IPS DF 4.7 (cell line): ENCODE results near the gene SPNS2.

ENCODE experiments used
- DNase-seq: peaks from one replicate; pipeline ENCODE4 v3.0.0-alpha.2; 2013; ENCODE audit warnings: low spot score; ENCODE audit errors: extremely low read depth

The SPNS2 gene

DNA sequence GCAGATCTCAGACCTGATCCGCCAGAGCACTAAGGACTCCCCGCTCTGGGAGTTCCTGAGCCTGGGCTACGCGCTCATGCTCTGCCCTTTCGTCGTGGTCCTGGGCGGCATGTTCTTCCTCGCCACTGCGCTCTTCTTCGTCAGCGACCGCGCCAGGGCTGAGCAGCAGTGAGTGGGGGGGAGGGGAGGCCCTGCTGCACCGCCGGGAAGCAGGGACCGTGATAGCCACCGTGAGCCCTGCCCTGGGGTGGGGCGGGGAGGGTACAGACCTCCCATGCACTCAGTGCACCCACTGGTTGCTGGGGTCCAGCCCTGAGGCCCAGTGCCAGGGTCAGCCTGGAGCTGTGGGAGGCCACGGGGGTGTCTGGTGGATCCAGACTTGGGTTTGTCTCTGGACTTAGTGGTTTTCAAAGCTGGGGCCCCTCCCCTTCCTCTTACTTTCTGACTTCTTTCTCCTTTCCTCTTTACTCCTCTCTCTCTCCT, 37.6 kb downstream of the SPNS2 start:
- no peak for DNase-seq

DNA sequence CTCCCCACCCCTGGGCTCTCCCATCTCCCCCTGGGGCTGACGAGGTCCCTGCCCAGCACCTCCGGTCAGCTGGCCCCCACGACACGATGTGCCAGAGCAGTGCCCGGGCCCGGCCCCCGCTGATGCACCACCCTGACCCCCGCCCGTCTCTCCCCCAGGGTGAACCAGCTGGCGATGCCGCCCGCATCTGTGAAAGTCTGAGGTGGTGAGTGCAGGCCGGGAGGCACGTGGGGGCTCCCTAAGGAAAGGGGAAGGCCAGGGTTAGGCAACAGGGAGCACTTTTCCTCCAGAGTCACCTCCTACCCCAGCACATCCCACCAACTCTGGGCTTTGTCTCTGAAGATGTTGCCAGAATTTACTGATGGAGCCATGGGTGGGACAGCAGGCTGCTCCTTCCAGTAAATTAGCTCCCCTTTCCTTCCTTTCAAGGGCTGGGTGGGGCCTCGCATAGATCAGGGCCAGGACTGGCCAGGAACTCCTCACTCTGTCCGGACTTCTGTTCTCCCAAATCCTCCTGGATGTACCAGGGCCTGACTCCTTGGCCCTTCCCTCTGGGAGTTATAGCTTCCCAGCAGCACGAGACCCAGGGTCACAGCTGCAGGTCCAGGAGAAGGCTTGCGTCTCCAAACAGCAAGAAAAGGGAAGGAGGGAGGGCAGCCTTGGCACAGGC, 38.2 kb downstream of the SPNS2 start:
- DNase-seq = no peak

DNA sequence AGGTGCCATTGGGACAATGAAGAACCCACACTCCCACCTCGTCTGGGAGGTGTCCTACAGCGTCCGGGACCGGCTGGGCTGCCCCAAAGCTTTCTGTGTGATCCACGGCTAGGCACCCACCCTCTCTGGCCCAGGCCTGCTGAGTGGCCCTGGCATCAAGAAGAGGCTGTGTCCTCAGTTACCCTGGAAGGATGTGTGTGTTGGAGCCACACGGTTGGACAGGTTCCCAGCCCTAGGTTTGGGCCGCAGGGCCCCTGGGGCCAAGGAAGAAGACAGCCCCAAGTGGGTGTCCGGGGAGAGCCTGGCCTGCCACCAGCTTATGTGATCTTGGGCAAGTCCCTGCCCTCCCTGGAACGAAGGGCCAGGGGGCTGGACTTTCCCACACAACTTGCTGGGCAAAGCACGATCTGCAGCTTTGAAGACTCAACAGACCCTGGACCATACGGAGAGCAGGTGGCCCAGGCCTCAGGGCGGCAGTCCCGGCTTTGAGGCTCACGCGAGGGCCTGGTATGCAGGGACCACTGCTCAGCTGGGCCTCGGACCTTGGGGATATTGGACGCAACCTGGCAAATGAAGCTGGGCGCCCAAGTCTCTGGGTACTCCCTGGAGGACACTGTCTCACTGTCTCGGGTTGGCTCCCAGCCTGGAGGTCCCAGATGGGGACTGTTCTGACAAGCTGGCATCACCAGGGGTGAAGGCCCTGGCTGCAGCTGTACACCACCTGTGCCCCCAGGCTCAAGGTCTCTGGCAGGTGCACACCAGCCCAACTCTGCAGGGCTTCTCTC, 39.0 kb downstream of the SPNS2 start:
- DNase-seq = no peak

DNA sequence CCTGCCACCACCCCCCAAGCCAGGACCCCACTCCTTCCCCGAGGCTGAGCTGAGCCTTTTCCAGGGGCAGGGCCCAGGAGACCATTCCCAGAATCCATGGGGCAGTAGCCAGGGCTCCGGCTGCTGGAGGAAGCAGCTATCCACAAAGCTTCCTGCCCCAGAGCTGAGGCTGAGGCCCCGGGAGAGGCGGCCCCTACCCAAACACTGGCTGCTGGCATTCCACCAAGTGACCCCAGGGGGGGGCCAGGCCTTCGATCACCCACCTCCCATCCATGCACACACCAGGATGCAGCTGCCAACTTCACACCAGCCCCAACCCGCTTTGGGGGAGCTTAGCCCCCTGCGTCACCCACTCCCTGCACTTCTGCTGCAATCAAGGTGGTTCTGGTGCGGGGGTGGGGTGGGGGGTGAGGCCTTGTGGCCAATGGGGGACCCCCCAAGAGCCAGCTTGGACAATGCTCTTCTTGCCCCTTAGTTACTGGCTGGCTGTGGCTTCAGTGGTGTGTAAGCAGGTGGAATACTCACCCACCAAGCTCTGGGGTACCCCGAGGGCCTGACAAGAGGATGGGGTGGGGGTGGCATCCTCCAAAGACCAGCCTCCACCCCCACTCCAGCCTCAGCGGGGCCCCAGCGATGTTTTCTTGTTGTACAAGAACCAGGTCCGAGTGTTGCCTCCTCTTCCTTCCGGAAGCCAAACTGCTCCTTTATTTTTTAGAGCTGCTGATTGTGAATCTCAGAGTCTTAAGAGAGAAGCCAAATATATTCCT, 39.7 kb downstream of the SPNS2 start:
- no peak for DNase-seq

DNA sequence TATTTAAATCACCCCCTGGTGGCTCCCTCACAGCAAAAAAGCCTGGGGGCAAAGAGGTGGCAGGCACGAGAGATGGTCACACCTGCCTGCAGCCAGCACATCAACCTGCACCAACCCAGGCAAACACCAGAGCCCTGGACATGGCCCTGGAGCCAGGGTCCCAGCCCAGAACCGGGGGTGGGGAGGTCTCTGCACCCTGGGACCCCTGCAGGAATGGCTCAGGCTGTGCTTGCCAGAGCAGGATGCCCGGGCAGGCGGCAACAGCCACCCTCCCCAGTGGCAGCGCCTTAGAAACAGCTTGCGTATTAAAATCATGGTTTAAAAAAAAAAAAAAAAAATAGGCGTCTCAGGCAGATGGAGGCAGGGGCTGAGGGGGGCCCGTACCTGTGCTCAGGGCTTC, 40.3 kb downstream of the SPNS2 start:
- DNase-seq = no peak

DNA sequence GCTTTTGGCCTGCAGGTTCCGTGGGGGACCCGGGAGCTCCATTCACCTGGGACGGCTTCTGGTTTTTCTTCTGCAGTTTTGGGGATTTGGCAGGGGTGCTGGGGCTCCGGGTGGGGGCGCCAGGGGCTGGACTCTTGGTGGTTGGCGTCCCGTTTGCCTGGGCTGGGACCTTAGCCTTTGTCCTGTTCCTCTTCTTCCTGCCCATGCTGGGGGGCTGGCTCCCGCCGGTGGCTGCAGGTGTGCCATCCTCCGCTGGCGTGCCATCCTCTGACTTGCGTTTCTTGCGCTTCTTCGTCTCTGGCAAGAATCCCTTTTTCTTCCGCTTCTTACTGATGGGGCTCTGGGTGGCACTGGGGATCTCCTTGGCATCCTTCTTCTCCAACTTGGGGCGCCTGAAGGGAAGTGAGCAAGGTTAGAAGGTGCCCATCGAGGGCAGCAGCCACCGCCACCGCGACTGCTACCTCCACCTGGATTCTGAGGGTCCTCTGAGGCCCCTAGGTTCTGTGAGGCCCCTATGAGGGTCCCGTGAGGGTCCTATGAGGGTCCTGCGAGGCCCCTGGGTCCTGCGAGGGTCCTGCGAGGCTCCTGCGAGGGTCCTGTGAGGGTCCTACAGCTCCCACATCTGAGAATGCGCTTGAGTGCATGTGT, 41.0 kb downstream of the SPNS2 start:
- DNase-seq = no peak

DNA sequence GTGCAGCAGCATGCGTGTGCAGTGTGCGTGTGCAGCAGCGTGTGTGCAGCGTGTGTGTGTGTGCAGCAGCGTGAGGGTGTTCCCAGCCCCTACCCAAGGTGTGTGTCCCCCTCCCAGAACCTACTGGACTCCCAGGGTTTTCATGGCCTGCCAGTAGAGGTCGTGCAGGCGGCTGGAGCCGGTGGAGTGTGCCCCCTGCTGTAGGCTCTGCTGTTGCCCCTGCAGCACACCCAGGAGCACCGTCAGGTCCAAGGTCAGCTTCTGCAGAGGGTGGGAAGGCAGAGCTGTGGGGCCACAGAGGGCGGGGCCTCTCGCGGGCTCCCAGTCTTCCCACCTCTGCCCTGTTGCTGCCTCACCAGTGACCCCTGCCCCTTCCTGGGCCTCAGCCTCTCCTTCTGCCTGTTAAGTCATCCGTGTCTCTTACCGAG, 41.6 kb downstream of the SPNS2 start:
- DNase-seq = no peak

DNA sequence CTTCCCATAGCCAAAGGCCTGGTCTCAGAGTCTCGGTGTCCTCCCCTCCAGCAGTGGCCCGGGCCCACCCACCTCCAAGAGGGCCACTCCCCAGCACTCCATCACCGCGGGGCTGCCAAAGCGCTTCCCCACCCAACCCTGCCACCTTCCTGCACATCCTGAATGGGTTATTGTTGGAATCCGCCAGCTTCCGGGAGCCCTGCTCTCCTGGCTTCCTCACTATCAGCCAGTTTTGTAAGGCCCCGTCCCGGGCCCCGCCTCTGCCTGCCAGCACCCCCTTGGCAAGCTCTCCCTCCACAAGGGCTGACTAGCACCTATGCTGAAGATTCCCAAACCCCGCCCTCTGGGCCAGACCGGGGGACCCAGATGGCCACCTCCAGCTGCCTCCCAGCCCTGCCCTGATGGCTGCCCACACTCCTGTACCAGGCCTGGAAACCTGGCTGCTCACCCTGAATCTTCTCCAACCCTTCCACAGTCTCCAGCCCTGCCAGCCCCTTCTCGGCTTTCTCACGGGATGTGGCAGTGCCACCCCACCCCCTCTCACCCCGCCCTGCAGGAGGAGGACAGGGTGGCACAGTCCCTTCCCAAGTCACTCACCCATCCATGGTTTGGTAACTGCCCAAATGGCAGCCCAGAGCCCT, 42.1 kb downstream of the SPNS2 start:
- no peak for DNase-seq

DNA sequence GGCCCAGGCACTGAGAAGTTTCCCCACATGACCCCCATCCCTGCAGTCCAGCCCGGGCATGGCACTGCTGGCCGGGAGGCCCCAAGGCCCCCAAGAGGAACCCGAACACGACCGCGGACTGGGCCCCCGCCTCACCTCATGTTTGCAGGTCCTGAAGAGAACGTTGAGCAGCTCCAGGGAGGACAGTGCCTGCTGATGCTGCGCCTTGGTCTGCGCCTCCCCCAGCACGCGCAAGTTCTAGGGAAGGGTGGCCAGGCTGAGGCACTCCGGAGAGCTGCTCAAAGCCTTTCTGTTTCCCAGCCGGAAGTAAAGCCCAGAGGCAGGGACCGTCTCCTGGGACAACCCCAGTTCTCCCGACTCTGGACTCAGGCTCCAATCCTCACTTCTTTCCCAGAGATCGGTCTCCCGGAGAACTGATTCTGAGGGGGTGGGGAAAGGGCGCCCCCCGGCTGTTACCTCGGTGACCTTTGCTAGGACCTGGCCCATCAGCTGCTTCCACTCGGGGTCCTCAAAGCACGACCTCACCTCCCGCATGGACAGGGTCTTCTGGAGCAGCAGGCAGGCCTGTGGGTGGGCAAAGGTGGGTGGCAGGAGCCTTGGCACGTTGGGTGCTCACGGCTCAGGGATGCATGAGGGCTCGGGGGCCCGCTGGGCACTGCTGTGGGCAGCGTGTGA, 42.8 kb downstream of the SPNS2 start:
- DNase-seq = no peak

DNA sequence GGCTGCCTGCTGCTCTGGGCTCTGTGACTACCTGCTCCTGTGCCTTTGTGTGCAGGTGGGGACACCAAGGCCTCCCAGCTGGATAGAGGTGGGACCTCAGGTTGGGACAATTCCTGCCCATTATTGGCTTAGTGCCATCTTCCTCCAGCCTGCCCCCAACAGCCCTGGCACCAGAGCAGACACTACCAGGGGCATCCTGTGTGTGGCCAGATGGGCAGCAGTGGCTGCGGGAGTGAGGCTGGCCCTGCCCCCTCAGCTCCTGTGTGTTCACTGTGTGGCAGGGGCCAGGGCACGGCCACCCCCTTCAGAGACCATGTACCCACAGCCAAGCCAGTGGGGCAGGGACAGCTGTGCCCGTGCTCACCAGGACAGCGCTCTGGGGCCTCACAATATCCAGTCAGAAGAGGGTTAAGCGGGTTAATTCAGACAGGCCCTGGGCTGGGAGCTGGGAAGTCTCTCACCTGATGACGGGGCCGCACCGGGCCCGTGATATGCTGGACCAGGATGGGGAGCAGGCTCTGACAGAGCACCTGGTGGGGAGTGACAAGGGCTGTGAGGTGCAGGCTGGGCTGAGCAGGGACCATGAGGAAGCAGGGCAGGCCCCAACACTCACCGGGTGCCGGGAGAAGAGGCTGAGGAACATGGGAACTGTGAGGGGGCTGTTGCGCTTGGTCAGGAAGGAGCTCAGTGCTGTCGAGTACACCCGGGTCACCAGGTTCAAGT, 43.5 kb downstream of the SPNS2 start:
- DNase-seq = no peak

DNA sequence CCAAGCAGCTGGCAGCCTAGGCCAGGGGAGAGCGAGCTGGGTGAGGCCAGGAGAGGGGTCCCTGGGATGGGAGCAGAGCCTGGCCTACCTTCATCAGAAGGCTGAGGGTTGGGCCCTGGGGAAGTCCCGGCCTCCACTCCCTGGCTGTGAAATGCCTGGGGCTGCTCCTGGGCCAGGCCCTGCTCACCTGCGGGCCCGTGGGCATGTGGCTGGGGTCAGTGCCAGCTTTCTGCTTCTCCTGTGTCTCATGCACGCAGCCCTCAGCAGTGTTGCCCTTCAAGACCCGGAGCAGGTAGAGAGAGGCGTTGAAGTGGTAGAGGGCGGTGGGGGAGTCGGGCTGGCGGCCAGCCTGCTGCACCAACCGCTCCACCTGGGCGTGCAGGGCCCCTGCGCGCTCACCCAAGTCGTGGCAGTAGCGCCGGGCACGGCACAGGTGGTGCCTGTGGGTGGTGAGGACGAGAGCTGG, 44.1 kb downstream of the SPNS2 start:
- DNase-seq = no peak

DNA sequence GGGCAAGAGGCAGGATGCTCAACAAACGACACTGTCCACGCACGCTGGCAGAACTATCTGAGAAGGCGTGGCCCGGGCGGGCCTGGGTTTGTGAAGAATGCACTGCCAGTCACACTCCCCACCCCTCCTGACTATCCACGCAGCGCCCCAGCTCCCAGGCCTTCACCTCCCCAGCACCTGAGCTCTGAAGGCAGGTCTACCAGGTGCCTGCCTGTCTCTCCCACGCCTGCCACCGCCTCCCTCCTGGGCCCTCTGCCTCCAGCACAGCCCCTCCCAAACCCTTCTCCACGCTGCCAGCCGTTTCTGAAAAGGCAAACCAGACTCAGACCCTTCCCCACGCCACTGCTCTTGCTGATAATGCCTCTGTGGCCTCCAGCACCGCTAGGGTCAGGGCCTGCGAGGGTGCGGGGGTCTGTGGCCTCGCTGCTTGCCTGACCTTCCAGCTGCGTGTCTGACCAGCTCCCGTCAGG, 44.9 kb downstream of the SPNS2 start:
- DNase-seq = no peak

DNA sequence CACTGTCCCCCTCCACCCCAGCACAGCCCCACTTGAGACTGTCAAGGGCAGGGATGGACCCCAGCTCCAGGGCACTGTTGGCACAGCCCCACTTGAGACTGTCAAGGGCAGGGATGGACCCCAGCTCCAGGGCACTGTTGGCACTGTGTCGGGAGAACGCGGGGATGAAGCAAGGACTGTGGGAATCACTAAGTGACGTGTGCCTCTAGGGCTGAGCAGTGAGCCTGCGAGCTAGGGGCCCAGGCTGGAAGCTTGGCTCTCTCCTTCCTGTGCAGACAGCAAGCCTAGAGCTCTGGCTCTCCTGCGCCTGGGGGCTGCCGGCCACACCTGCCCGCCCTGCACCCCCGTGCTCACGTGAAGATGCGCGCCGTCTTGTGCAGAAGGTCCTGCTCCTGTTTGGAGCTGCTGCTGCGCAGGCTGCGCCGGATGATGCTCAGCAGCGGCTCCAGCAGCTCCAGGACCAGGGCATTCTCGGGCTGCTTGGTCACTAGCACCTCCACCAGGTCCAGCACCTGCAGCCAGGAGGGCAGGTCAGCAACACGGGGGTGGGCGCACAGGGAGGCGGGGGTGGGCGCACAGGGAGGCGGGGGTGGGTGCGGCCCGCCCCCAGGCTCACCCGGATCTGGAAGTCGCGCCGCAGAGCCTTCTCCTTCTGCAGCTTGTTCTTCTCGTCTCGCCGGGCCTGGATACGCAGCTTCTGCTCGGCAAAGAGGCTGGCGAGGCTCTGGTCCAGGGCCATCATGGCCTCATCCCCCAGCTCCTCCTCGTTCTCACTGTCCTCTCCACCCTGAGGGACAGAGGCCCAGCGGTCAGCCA, 45.7 kb downstream of the SPNS2 start:
- DNase-seq = no peak

DNA sequence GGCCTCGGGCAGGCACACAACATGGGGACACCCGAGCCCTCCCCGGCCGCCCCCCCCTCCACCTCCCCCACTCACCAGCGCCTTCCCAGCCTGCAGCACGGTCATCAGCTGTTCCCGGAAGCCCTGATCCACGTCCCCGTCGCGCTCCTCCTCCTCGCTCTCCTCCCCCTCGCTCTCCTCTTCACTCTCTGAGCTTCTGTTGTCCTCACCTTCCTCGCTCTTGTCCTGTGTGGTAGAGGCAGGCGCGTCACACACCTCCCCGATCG, 46.2 kb downstream of the SPNS2 start:
- DNase-seq = no peak

DNA sequence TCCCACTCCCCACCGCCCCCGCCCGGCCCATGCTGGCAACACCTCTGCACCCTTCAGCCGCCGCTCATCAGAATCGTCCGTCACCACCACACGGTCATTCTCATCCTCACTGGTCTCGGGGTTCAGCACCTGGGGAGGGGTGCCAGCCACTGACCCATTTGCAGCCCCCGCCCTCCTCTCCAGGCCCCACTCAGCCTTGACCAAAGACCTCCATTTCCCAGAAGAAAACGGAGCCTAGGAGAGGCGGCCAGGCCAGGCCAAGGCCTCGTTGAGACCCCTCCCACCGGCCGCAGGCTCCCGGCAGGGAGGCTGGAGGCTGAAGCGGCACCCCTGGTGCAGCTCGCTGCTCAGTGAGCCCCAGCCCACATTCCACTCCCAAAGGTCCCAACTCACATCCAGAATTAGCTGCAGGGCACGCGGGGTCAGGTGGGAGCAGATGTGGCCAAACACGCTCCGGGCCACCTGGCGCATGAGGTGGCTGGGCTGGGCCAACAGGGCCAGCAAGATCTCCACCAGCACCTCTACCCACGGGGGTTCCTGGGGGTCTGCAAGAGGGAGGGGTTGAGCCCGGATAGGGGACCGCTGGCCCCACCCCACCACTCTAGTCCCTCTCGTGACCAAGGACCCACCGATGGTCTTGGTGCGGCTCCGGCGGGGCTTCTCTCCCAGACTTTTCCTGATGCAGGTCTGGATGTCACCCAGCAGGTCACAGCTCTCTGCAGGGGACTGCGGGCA, 46.7 kb downstream of the SPNS2 start:
- no peak for DNase-seq

DNA sequence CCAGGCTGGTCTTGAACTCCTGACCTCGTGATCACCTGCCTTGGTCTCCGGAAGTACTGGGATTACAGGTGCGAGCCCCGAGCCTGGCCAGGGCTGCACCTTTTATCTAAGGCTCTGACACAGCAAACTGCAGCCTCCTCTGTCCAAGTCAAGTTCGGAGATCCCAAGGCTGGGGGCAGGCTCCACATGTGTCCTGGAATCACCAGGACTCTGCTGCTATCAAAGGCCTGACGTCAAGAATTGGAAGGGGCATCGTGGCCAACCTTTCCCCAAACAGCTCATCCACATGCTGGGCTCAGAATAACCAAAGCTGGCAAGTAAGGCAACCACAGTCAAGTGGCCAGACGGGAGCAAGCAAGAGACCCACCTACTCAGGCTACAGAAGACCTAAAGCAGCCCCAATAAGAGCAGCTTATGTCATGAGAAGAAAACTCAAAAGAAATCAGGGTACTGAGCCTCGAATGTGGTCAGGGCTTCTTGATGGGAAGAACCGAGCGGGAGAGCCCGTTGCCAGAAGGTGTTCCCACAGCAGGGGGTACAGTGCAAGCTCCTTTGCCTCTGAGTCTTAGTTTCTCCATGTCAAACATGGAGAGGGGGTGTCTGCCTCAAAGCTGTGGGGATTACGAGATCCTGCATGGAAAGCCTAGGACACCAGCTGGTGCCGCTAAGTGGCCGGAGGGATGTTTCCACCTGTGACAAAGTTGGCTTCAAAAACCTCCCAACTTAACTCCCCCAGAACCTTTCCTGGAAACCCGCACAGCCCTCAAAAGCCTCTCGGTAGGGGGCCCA, 48.6 kb downstream of the SPNS2 start:
- DNase-seq = no peak

DNA sequence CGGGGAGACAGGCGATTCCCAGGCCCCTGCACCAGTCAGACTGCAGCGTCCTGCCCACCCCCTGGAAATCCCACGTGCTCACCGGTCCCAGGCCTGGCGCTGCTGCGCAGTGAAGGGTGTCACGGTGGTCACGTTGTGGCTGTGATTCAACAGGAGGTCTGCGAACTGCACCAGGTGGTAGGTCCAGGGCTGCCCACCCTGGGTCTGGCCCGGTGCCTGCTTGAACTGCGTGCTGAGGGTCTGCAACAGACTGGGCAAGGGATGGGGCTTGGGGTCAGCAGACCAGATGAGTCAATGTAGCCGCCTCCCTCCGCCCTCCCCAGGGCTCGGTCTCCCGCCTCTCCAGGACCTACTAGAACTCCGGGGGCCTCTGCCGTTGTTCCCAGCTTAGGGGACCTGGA, 49.4 kb downstream of the SPNS2 start:
- no peak for DNase-seq
